GM12878 (cell line): ENCODE results near the gene TSPAN5.

Source experiments
- BCL3 ChIP-seq: IDR thresholded peaks from 2 replicates; pipeline ENCODE4 v1.6.1; 2011; ENCODE audit warnings: borderline replicate concordance, low read depth, mild to moderate bottlenecking, moderate library complexity, low read length; ENCODE audit not compliant: insufficient read depth, poor library complexity, severe bottlenecking
- BHLHE40 ChIP-seq, 2 experiments: fragments of 450-650 bp in 1 of 2; IDR thresholded peaks; 2 replicates each; pipeline ENCODE4 v1.6.1; 2011 to 2017; ENCODE audit warnings: low read depth in 2 of 2, borderline replicate concordance in 1 of 2, improper control_type of control experiment in 1 of 2, low read length in 1 of 2, mild to moderate bottlenecking in 1 of 2
- CREB1 ChIP-seq: IDR thresholded peaks from 2 replicates; pipeline ENCODE4 v1.6.1; 2012; ENCODE audit warnings: low read depth, mild to moderate bottlenecking, inconsistent platforms
- CTCF ChIP-seq, 3 experiments: IDR thresholded peaks in 2 of 3; conservative IDR thresholded peaks in 1 of 3; 2 replicates each; pipeline ENCODE4 v1.5.1; 2011; ENCODE audit warnings: low read depth in 3 of 3, low read length in 3 of 3, mild to moderate bottlenecking in 3 of 3, control low read depth in 2 of 3, moderate library complexity in 2 of 3, inconsistent platforms in 1 of 3, mixed read lengths in 1 of 3; ENCODE audit not compliant: control insufficient read depth in 2 of 3, insufficient read depth in 1 of 3; ENCODE audit errors: extremely low read depth in 1 of 3
- EZH2 ChIP-seq: IDR thresholded peaks from 2 replicates; pipeline ENCODE4 v1.6.1; 2012; ENCODE audit warnings: low read depth, mild to moderate bottlenecking, control low read depth, inconsistent platforms, low read length, borderline replicate concordance; ENCODE audit not compliant: control insufficient read depth
- KAT2A ChIP-seq: conservative IDR thresholded peaks from 2 replicates; pipeline ENCODE4 v1.6.1; 2011; ENCODE audit warnings: low read depth, low read length; ENCODE audit not compliant: control insufficient read depth
- POLR2A ChIP-seq: IDR thresholded peaks from 2 replicates; pipeline ENCODE4 v1.6.1; 2011; ENCODE audit warnings: low read depth, mild to moderate bottlenecking, low read length
- POLR2AphosphoS2 ChIP-seq: IDR thresholded peaks from 2 replicates; pipeline ENCODE4 v1.6.1; 2011; ENCODE audit warnings: low read depth, mild to moderate bottlenecking, low read length, improper control_type of control experiment, moderate library complexity
- POLR2AphosphoS5 ChIP-seq: IDR thresholded peaks from 2 replicates; pipeline ENCODE4 v1.6.1; 2011; ENCODE audit warnings: mild to moderate bottlenecking, low read length, inconsistent platforms
- RFX5 ChIP-seq: IDR thresholded peaks from 2 replicates; pipeline ENCODE4 v1.6.1; 2011; ENCODE audit warnings: low read depth, low read length, improper control_type of control experiment
- SUZ12 ChIP-seq: fragments of 200-600 bp; sonication (generic); IDR thresholded peaks from one replicate; pipeline ENCODE4 v1.6.1; 2018; ENCODE audit warnings: antibody characterized with exemption, mild to moderate bottlenecking; ENCODE audit not compliant: unreplicated experiment

DNA sequence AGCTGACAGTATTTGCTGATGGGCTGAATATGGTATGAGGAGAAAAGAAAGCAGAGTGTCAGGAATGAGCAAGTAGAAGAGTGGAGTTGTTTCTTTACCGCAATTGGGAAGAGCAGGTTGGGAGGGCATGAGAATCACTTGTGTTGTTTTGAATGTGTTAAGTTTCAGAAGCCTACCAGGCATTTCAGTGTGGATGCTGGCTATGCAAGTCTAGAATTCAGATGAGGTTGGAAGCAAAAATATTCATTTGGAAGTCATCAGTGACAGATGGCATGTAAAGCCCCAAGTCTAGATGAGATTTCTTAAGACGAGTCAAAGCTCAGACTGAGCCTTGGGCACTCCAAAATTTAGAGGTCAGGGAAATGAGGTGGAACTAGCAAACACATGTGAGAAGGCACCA is 156.4 kb downstream of the TSPAN5 start:
- no peak for TF ChIP-seq CTCF (IDR thresholded peaks at IDR 0.05 in 2 of 3, conservative IDR thresholded peaks at IDR 0.05 in 1 of 3; ENCODE audit: control insufficient read depth in 2 of 3, extremely low read depth in 1 of 3, insufficient read depth in 1 of 3, low read depth in 3 of 3, low read length in 3 of 3)
- no peak for TF ChIP-seq POLR2AphosphoS5
- no peak for TF ChIP-seq KAT2A
- TF ChIP-seq BHLHE40 (IDR thresholded peaks at IDR 0.05; ENCODE audit: borderline replicate concordance in 1 of 2, low read depth in 2 of 2, low read length in 1 of 2), result no peak
- no peak for TF ChIP-seq POLR2AphosphoS2
- no peak for TF ChIP-seq RFX5
- TF ChIP-seq SUZ12, result no peak
- TF ChIP-seq CREB1, result no peak
- TF ChIP-seq POLR2A, result no peak
- no peak for TF ChIP-seq BCL3
- no peak for TF ChIP-seq EZH2
